Activated CD4-positive, alpha-beta T cell treated with anti-CD3 and anti-CD28 coated beads for 48 hours (primary cell): ENCODE measurements around the gene GPR22.
A peak's percentile ranks its signal among the peaks of the same experiment; 100 is the strongest.

Source experiments
- DNase-seq: peaks from one replicate; pipeline ENCODE4 v3.0.0-alpha.2; 2020

Gene GPR22

DNA sequence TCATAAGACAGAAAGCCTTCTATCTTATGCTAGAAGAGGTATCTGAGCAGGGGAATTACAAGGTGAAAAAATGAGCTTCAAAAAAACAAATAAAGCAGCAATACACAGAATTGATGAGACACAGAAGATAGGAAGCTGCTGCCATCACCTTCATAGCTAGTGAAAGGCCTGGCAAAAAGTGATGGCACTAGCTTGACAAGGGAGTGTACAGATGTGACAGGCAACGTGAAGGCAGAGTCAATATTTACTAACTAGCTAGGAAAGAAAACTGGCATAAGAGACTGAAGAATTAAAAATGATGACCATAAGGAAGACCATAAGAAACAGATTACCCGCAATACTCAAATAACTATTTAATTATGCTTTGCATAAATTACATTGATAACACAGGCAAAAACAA lies 9.4 kb downstream of the GPR22 start:
- DNase-seq = no peak

DNA sequence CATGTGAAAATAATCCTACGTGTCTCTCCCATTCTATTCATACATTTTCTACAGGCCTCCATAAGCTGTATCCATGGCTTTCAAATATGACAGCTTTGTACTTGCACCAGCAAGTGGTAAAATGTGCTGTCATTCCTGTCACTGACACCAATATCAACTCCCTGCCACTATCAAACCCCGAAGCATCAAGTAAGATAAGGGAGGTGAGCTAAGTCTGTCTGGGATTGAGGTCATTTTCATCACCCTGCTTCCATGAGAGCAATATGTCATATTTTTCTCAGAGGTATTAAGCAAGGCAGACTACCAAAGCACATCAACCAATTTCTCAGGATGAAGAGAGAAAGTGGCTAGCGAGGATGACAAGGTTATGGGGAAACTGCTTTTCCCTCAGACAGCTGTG lies 11.1 kb downstream of the GPR22 start:
- DNase-seq = no peak

DNA sequence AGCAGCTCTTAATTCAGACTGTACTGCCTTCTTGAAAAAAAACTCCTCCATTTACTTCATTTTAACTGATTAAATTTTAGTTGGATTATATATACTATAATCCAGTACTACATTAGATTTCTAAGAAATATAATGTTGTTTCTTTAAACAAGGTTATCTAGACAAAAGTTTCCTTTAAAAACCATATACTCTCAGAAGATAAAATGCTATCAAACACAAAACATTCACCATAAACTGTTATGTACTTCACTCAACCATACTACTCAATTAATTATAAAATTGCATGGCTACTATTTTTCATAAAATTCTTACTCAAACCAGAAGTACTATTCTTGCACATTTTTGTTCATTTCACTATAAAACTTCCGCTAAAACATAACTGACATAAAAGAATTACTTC lies 12.7 kb downstream of the GPR22 start:
- no peak for DNase-seq

DNA sequence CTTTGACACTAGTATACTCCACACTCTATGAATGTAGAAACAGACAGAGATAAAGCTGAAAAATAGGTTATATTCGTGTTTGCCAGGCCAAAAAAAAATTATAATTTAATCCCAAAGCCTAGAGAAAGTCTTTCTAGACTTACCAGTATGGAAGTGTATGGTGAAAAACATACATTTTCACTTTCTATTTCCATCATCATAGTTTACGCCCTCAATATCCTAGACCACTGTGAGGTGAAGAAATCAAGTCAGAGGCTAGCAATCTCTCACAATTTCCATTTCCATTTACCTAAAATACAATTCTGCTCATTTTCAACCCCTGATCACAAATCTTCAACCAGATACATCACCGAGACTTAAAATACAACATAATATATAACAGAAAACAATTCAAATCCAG lies 16.2 kb downstream of the GPR22 start:
- no peak for DNase-seq

DNA sequence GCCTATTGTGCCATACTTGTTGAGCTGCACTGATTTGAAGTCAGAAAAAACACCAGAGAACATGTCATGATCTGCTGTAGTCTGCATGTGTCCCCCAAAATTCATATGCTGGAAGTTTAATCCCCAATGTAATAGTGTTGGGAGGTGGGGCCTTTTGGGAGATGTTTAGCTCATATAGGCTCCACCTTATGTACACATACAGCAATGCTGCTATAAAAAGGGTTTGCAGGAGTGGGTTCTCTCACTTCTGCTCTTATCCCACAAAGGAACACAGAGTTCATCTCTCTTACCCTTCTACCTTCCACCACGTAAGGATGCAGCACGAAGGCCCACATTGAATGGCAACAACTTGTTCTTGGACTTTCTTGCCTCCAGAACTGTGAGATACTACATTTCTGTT lies 23.0 kb downstream of the GPR22 start:
- no peak for DNase-seq

DNA sequence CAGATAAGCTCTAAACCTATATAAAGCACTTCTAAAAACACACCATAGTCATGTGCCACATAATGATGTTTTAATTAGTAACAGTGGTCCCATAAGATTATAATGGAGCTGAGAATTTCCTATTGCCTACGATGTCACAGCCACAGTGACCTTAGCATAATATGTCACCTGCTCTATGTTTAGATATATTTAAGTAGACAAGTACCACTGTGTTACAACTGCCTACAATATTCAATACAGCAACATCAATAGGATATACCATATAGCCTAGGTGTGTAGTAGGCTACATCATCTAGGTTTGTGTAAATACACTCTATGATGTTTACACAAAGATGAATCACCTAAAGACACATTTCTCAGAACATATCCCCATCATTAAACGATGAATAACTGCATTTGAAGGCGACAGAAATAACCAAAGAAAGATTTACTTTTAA lies 24.5 kb downstream of the GPR22 start:
- DNase-seq = no peak

DNA sequence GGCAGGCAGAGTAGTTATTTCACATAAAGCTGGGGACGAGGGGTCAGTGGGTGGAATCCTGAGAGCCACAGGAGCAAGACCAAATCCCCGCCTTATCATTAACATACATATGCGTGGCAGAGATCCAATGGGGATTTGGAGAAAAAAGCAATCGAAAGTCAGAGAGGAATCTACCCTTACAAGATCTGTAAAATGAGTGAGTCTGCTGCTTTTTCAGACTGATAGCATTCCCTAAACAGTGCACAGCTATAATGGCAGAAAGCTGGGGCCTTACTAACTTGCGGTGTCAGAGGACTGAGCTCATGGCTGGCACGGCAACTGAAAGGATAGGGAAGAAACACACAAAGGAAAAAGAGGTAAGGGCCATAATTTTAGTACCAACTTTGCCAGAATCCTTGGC lies 25.0 kb downstream of the GPR22 start:
- no peak for DNase-seq

DNA sequence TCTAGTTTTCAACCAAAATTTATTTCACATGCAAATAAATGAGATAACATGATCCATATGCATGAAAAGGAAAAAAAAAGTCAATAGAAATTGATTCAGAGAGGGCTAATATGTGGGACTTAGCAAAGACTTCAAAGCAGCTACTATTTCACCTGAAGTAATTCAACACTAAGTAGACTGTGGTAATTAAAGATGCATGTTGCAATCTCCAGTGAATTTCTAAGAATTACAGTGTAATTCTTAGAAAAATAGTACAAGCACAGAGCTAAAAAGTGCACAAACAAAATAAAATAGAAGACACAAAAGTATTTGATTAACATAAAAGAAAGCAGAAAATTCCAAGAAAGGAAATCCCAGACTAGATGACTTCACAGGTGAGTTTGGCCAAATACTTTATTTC lies 25.7 kb downstream of the GPR22 start:
- DNase-seq = no peak

DNA sequence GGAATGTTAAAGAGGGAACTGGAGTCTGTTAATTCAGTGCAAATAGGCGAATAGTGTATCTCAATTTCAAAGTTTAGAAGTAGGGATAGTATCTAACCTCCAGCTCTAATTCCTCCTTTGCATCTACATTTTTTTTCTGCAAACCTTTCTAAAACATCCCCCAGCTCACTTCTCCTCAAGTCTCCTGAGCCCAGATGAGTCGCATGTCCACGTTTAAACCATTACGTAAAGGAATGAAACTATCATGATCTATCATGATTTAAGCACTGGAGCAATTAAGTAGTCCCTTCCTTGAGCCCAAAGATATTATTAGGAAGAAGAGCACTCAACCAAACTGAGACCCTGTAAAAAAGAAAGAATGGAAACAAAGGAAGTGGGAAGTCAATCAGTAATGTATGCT lies 29.9 kb downstream of the GPR22 start:
- DNase-seq = no peak

DNA sequence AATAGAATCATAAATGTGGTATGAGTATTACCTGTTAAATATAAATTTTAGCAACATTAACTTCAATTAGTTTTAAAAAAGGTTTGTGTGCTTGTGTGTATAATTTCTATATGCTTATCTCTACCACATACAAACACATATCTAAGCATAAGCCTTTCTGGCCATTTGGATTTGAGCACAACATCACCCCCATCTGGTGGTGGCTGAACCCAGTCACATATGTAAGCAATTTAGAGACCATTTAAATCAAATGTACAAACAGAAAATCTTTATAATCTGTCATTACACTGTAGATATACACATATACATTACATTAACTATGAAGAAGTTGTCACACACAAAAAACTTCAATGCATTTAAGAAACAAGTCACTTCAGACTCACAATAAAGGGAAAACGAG lies 31.7 kb downstream of the GPR22 start:
- DNase-seq = peak; percentile 25

DNA sequence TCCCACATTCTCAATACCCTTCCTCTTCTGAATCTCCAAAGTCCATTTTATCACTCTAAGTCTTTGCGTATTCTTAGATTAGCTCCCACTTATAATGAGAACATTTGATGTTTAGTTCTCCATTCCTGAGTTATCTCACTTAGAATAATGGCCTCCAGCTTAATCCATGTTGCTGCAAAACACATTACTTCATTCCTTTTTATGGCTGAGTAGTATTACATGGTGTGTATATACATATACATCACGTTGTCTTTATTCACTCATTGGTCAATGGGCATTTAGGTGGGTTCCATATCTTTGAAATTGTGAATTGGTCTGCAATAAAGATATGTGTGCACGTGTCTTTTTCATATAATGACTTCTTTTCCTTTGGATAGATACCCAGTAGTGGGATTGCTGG lies 32.3 kb downstream of the GPR22 start:
- no peak for DNase-seq

DNA sequence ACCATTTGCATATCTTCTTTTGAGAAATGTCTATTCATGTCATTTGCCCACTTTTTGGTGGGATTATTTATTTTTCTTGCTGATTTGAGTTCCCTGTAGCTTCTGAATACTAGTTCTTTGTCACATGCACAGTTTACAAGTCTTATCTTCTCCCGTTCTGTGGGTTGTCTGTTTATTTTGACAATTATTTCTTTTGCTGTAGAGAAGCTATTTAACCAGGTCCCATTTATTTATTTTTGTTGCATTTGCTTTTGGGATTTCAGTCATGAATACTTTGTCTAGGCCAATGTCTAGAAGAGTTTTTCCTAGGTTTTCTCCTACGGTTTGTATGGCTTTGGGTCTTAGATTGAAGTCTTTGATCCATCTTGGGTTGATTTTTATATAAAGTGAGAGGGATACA lies 32.9 kb downstream of the GPR22 start:
- DNase-seq = no peak

DNA sequence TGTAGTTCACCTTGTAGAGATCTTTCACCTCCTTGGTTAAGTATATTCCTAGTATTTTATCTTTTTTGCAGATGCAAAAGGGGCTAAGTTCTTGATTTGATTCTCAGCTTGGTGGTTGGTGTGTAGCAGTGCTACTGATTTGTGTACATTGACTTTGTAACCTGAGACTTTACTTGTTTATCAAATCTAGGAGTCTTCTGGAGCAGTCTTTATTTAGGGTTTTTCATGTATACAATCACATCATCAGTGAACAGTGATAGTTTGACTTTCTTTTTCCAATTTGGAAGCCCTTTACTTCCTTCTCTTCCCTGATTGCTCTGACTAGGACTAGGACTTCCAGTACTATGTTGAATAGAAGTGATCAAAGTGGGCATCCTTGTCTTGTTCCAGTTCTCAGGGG lies 33.8 kb downstream of the GPR22 start:
- DNase-seq = no peak

DNA sequence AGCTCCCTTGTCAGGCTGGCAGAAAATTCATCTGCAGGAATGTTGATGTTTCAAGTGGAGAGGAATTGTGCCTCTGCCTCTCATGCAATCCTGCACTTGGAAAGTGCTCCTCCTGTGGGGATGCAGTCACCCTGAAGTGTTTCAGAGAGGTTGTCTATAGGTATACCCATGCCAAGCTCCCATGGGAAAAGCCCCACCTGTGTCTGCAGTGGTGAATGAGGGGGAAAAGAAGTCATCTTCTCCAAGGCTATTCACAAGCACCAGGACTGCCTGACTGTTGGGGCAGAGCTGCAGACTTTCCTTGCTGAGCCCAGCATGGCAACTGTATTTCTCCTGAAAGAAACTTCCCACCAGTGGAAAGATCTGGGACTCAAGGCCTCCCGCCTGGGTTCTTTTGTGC lies 35.5 kb downstream of the GPR22 start:
- no peak for DNase-seq

DNA sequence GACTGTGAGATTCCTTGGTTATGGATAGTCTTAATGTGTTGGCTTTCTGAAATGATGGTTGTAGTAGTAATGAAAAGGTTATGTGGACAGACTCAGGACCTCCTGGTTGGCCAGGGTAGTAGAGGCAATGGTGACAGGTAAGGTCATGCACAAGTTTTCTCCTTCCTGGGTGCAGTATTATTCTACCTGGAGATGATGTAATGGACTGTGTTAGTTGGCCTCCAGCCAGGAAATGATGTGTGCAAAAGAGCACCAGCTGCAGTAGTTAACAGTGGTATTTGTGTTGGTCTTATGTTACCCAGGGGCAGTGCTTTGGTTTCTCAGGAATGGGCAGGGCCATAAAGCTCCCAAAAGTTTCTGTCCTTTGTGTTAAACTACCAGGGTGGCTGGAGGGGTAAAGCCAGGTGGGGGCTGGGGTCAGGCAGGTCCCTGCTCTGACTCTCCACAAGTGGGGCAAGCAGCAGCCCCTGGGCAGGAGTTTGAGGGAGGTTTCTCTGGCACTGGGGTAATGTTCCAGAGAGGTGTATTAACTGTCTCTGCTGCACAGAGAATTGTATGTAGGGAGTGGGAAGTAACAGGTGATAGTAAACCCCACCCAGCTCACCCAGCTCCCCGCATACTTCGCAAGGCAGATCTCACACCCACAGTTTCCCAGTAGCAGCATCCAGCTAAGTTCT lies 36.3 kb downstream of the GPR22 start:
- DNase-seq = no peak

DNA sequence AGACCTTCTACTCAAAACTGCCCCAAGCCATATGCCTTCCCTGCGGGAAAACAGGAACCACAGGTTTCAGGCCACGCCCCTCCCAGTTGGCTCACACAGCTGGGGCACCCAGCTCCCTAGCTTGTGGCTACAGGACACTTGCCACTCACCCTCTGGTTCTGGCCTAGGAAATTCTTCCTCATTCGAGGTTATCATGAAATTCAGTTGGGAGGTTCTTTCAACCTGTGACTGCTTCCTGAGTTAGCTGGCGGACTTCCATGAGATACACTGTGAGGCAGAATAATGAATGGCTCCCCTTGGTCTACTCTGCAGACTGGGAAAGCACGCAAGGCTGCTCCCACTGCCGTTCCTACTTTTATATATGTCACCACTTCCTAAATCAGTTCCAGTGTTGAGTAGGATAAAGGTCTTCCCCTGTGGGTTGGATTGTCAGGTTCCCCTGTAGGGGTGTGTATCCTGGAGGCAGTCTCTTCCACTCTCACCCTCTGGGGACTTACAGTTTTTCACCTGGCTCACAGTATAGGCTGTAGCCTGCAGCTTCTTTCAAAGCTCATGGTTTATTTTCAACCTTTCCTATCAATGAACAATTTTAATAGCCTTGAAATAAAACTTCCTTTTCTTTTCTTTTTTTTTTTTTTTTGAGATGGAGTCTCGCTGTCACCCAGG lies 37.0 kb downstream of the GPR22 start:
- no peak for DNase-seq
